GM21528 (cell line): ENCODE data around the gene INF2.
A peak's percentile ranks its signal among the peaks of the same experiment; 100 is the strongest.
"Not testable (repeated sequence)": the region's sequence is repeated elsewhere in the genome, so short reads cannot be mapped to it uniquely, and the experiment has no call there.

Experiments
- ATAC-seq: cut with Tn5 transposase; IDR thresholded peaks from one replicate; pipeline ENCODE4 v1.9.1; 2021; ENCODE audit warnings: mild to moderate bottlenecking, moderate library complexity; ENCODE audit not compliant: unreplicated experiment, low FRiP score

Gene INF2

GRCh38 chr14:104746934-104747481, 57.6 kb downstream of the INF2 start:
- ATAC-seq, result no peak

- ATAC-seq, result no peak
These were observed 58.5 kb downstream of the INF2 start for GRCh38 chr14:104747876-104748275.

GRCh38 chr14:104749111-104749649, 59.8 kb downstream of the INF2 start:
- ATAC-seq, result no peak

- no peak for ATAC-seq
These were observed 60.8 kb downstream of the INF2 start for GRCh38 chr14:104750056-104750752.

GRCh38 chr14:104750753-104751057, 61.3 kb downstream of the INF2 start:
- not testable (repeated sequence) for ATAC-seq

GRCh38 chr14:104751539-104752422, 62.4 kb downstream of the INF2 start:
- ATAC-seq, result no peak

GRCh38 chr14:104752423-104752734, 63.0 kb downstream of the INF2 start:
- peak; percentile 76 for ATAC-seq

- ATAC-seq, result peak; percentile 85
These were observed 63.5 kb downstream of the INF2 start, which contains the start of gene SIVA1 for GRCh38 chr14:104752735-104753527. Gene SIVA1, plus strand, starts transcription at chr14:104753147. Its CDS starts 55 bp downstream, at chr14:104753202.

GRCh38 chr14:104753528-104754212, 64.3 kb downstream of the INF2 start:
- ATAC-seq, result no peak

- ATAC-seq, result no peak
These were observed 64.9 kb downstream of the INF2 start for GRCh38 chr14:104754213-104754851.

GRCh38 chr14:104755621-104756020, 66.2 kb downstream of the INF2 start:
- ATAC-seq, result no peak

- ATAC-seq, result no peak
These were observed 67.2 kb downstream of the INF2 start for GRCh38 chr14:104756477-104757237.

GRCh38 chr14:104757238-104757585, 67.8 kb downstream of the INF2 start:
- no peak for ATAC-seq

- no peak for ATAC-seq
These were observed 68.4 kb downstream of the INF2 start for GRCh38 chr14:104757681-104758392.

- no peak for ATAC-seq
These were observed 69.9 kb downstream of the INF2 start for GRCh38 chr14:104758981-104759969.

GRCh38 chr14:104765517-104765916, 76.1 kb downstream of the INF2 start:
- ATAC-seq, result no peak

GRCh38 chr14:104766256-104766862, 76.9 kb downstream of the INF2 start:
- ATAC-seq, result no peak
